H1 (cell line): Measurements from ENCODE around the gene PDSS1. TPM values are rescaled to one million over a fixed set of nuclear protein-coding genes. Genes with fewer than 3 reads are reported as not detected.

ENCODE experiments used
- CHD7 ChIP-seq: fragments of 300-600 bp; sonication (generic); IDR thresholded peaks from 2 replicates; pipeline ENCODE4 v1.7.1; 2012; ENCODE audit warnings: low read length, moderate library complexity, mild to moderate bottlenecking, inconsistent platforms; ENCODE audit not compliant: insufficient replicate concordance
- SAP30 ChIP-seq: fragments of 300-600 bp; sonication (generic); IDR thresholded peaks from 2 replicates; pipeline ENCODE4 v1.7.1; 2012; ENCODE audit warnings: low read length, moderate library complexity, mild to moderate bottlenecking, inconsistent platforms; ENCODE audit not compliant: insufficient read depth, insufficient replicate concordance
- SP1 ChIP-seq: IDR thresholded peaks from 2 replicates; pipeline ENCODE4 v1.6.1; 2011; ENCODE audit warnings: low read depth, low read length
- polyA plus RNA-seq, 7 experiments: library from polyadenylated mRNA; depleted of rRNA in 3 of 7; stranded (reverse) in 5 of 7; unstranded in 2 of 7; fragments of >200 nt in 5 of 7; fragments of 200-250 nt in 2 of 7; gene quantifications; 1 replicate in 5 of 7; 2 replicates in 1 of 7; 4 replicates in 1 of 7; pipeline versions ENCODE4 v1.2.1 to v1.2.3, GENCODE V29; 2011 to 2013; ENCODE audit warnings: missing spikeins in 2 of 7, mixed read lengths in 2 of 7
- total RNA-seq: library from RNA; stranded (reverse); fragmentation: NEBNext Ultra II Directional; extraction: Animal tissue kit (Norgen Biotek cat#: 25700); gene quantifications from 2 replicates; pipeline ENCODE4 v1.2.1, GENCODE V29; 2021

PDSS1 gene
- total and polyA plus RNA-seq, 2 of the 8 experiments (the other 6 are each of a cell fraction or from before 2014, with no cell fraction given), result 21.3 to 26.0 TPM

GRCh38 chr10:26737730-26738129 is 40.2 kb downstream of the PDSS1 start (continued):
- no peak for TF ChIP-seq CHD7
- no peak for TF ChIP-seq SAP30
- TF ChIP-seq SP1, result no peak
- TF ChIP-seq, all 59 proteins: peak for 0
